CD4-positive, alpha-beta T cell treated with Interferon gamma for 1 hour (primary cell): ENCODE measurements around the gene METTL27.
A peak's percentile ranks its signal among the peaks of the same experiment; 100 is the strongest.
"Not testable (repeated sequence)": the region's sequence is repeated elsewhere in the genome, so short reads cannot be mapped to it uniquely, and the experiment has no call there.

ENCODE experiments used
- DNase-seq: peaks from one replicate; pipeline ENCODE4 v3.0.0-alpha.2; 2020

METTL27 gene

DNA sequence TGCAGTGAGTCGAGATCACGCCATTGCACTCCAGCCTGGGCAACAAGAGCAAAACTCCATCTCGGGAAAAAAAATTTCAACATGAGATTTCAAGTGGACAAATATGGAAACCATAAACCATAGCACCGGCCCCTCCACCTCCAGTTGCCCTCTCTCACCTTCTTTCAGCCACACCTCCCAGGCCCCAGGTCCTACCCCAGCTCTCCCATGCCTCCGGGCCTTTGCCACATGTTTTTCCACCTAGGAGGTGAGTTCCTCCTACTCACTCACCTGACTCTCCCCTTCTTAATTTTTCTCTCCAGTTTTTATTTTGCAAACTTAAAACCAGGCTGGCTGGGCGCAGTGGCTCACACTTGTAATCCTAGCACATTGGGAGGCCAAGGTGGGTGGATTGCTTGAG, 25.2 kb downstream of the METTL27 start:
- DNase-seq: no peak

DNA sequence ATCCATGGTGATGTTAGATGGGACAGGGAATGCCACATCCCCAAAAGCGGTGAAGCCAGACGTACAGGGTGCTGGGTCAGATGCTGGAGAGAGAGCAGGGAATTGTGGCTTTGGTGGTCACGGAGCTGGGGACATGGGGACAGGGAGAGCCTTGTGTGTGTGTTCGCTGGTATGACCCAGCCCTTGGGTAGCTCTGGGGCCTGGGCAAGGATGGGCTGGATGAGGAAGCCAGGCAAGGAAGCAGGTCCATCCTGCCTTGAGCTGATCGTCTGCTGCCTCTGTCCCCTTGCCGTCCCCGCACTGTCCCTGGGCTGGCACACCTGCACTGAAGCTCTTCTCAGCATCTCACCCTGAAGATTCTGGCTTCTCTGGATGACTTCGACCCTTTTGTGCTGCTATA, 26.9 kb downstream of the METTL27 start:
- DNase-seq: no peak

DNA sequence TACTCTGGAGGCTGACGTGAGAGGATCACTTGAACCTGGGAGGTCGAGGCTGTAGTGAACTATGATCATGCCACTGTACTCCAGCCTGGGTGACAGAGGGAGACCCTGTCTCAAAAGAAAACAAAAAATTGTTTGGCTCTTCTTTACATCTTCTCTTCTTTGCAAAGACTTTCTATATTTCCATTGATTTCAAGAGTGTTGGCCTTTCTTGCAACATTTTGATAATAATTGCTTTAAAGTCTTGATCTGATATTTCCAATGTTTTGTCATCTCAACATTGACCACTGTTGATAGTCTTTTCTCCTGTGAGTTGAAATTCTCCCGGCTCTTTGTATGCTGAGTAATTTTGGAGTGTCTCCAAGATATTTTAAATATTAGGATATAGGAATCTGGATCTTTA, 29.3 kb downstream of the METTL27 start:
- no peak for DNase-seq

DNA sequence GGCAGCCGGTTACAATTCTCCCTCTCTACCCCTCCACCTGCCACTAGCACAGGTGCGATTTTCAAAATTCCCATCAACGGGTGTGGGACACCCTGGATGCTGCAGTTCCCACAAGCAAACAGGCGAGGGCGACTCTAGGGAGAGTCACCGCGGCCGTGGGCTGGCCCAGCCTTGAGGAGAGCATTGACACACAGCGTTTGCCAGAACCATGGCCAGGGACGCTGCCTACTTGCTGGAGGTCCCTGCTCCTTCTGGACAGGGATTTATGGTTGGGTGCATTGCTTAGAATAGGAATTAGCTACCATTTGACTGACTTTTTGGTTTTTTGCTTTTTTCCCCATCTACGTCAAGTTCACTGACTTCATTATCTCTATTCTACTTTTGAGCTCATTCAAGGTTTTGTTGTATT, 30.6 kb downstream of the METTL27 start:
- DNase-seq: peak; percentile 42

DNA sequence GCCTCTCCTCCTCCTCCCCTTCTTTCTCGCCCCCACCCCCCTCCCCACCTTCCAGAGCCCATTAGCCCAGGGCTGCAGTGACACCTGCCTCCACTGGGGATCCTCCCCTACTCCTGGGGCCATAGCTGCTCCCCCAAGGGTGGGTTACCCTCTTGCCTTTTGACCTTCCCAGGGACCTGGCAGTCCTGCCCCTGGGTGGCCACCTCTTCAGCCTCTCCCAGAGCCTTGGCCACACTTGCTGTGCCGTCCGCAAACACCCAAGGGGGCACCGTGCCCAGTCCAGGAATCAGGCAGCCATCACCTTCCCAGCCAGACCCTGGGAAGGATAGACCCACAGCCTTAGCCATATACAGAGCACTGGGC, 31.3 kb downstream of the METTL27 start:
- DNase-seq: no peak

DNA sequence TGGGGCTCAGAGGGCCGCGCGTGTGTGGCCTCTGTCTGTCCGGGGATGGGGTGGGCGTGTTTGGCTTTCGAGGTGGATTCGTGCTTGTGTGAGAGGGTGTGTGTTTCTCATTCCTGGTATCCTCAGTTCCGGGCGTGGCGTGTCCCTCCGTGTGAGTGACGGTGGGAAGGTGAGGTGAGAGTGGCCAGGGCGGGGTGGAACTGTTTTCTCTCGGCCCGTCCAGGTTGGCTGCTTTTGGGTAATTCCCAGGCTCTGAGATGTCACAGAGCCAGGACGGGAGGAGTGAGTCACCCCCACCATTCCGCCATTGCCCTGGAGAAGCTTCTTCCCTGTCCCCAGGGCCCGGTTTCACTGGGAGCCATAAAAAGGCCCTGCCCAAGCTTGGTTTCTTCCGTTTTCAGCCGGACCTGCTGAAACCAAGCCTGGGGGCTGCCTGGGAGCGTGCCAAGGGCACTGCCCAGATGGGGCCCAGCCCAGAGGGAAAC, 32.8 kb downstream of the METTL27 start:
- DNase-seq: no peak

DNA sequence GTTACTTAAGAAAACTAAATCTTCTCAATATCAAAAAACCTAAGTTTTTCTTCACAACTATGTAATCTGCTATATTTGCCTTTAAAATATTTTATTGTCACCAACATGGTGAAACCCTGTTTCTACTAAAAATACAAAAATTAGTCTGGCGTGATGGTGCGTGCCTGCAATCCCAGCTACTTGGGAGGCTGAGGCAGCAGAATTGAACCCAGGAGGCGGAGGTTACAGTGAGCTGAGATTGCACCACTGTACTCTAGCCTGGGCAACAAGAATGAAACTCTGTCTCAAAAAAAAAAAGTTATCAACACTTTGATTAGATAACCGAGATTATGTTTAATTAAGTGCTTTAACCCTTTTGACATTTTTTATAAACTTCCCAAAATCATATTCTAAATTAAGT, 39.9 kb downstream of the METTL27 start:
- no peak for DNase-seq

DNA sequence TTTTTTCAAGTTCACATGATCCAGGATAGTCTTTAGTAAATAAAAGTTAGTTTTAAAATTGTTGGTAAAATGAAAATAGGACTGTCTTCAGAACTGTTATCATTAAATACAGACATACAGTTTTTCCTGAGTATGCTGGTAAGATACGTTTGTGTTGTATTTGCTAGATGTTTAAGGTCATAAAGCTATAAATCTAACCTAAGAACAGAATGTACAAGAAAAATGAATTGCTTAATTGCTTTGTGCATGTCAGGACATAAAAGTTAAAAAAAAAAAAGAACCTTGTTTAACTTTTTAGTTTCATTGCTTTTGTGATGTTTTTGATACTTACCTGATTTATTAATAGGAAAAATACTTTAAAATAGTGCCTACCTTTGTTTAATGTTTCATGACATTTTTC, 40.7 kb downstream of the METTL27 start:
- no peak for DNase-seq

DNA sequence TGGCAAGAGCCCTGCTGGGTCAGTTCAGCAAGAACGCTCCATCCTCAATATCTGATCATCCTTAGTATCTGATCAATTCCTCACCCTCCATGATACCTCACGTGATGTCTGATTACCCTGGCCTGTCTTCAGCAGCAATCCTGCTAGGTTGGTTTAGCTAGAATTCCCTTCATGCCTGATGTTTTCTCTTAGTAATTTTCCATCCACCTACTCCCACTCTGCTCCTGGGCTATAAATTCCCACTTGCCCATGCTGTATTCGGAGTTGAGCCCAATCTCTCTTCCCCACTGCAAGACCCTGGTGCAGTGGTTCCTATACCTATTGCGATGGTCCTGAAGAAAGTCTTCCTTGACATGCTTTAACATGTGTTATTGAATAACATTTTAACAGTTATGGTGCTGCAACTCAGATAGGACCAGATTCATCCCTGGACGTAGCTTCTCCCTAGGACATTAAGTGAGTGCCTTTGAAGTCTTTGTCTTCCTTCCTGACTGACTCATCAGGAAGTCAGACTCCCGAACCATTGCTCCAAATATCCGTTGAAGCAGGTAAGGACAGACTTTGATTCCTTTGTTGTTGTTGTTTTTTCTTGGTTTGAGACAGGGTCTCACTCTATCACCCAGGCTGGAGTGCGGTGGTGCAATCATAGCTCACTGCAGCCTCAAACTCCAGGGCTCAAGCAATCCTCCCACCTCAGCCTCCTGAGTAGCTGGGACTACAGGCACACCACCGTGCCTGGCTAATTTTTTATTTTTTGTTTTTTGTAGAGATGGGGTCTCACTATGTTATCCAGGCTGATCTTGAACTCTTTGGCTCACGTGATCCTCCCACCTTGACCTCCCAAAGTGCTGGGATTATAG, 42.8 kb downstream of the METTL27 start:
- DNase-seq: no peak

DNA sequence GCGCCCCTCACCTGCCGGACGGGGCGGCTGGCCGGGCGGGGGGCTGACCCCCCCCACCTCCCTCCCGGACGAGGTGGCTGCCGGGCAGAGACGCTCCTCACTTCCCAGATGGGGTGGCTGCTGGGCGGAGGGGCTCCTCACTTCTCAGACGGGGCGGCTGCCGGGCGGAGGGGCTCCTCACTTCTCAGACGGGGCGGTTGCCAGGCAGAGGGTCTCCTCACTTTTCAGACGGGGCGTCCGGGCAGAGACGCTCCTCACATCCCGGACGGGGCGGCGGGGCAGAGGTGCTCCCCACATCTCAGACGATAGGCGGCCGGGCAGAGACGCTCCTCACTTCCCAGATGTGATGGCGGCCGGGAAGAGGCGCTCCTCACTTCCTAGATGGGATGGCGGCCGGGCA, 45.1 kb downstream of the METTL27 start:
- not testable (repeated sequence) for DNase-seq

DNA sequence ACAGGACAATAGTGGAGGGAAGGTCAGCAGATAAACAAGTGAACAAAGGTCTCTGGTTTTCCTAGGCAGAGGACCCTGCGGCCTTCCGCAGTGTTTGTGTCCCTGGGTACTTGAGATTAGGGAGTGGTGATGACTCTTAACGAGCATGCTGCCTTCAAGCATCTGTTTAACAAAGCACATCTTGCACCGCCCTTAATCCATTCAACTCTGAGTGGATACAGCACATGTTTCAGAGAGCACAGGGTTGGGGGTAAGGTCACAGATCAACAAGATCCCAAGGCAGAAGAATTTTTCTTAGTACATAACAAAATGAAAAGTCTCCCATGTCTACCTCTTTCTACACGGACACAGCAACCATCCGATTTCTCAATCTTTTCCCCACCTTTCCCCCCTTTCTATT, 45.7 kb downstream of the METTL27 start:
- DNase-seq: not testable (repeated sequence)

DNA sequence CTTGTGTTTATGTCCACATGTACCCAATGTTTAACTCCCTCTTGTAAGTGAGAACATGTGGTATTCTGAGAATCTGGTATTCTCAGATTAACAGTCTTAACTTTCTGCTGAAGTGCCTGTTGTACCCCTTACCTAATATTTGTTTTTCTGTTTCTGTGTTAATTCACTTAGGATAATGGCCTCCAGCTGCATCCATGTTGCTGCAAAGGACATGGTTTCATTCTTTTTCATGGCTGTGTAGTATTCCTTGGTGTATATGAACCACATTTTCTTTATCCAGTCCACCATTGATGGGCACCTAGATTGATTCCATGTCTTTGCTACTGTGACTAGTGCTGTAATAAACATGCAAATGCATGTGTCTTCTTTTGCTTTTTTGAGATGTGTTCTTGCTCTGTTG, 47.1 kb downstream of the METTL27 start:
- not testable (repeated sequence) for DNase-seq

DNA sequence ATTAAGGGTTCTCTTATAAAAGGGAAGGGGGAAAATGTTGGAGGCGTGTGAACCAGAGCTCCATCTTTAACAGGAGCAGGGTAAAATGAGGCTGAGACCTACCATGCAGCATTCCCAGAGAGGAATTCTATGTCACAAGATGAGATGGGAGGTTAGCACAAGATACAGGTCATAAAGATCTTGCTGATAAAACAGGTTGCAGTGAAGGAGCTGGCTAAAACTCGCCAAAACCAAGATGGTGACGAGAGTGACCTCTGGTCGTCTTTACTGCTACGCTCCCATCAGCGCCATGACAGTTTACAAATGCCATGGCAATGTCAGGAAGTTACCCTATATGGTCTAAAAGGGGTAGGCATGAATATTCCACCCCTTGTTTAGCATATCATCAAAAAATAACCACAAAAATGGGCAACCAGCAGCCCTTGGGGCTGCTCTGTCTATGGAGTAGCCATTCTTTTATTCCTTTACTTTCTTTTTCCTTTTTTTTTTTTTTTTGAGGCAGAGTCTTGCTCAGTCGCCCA, 51.1 kb downstream of the METTL27 start:
- DNase-seq: not testable (repeated sequence)

DNA sequence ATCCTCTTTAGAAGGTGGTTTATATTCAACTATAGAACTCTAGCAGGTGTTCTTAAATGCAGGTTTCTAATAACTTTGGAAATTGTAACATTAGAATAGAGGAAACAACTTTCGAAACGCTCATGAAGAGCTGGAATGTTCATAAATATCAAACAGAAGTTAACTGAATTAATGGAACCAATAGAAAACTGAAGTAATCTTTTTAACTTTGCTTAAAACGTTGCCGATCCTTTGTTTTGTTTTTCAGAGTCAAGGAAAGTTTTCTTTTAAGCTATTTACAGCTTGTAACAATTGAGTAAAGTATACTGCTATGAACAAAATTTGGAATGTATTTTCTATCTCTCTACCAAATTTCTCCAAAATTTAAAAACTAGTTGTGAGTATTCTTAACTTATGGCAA, 53.3 kb downstream of the METTL27 start:
- DNase-seq: no peak

DNA sequence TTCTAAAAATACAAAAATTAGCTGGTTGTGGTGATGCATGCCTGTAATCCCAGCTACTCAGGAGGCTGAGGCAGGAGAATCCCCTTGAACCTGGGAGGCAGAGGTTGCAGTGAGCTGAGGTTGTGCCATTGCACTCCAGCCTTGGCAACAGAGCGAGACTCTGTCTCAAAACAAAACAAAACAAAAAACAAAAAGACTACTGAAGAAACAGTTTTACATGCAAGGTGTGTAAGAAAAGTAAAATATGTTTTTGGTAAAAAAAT, 54.6 kb downstream of the METTL27 start:
- DNase-seq: not testable (repeated sequence)

DNA sequence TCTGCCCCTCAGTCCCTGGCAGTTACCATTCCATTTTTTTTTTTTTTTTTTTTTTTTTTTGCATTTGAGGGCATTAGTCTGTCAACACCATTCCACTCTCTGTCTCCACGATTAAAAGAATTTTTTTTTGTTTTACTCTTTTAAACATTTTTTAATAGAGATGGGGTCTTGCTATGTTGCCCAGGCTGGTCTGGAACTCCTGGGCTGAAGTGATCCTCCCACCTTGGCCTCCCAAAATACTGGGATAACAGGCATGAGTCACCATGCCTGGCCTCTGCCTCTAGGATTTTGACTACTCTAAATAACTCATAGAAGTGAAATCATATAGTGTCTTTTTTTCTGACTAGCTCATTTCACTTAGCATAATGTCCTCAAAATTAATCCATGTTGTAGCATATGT, 55.7 kb downstream of the METTL27 start:
- no peak for DNase-seq
